Measurements from ENCODE around the gene NPHP3.

Gene NPHP3

GRCh38 chr3:132720228-132720627 lies 2.0 kb downstream of the NPHP3 start:
- CTCF ChIA-PET: no interaction called here
- TF ChIP-seq ZNF610 (tag by site-specific recombination; IDR thresholded peaks at IDR 0.05; ENCODE audit: borderline replicate concordance): no peak
- TF ChIP-seq EGR2 (tag by site-specific recombination; IDR thresholded peaks at IDR 0.05; ENCODE audit: low read depth): no peak
- no peak for TF ChIP-seq ZFP41 (tag by site-specific recombination; IDR thresholded peaks at IDR 0.05; ENCODE audit: borderline replicate concordance)
- TF ChIP-seq ZNF132 (tag by site-specific recombination; IDR thresholded peaks at IDR 0.05; ENCODE audit: borderline replicate concordance): no peak
- TF ChIP-seq KLF9 (tag by site-specific recombination; IDR thresholded peaks at IDR 0.05; ENCODE audit: low read depth): no peak
- no peak for TF ChIP-seq ZNF585B (tag by site-specific recombination; IDR thresholded peaks at IDR 0.05)
- no peak for TF ChIP-seq ZNF529 (tag by site-specific recombination; IDR thresholded peaks at IDR 0.05; ENCODE audit: insufficient replicate concordance)
- TF ChIP-seq ZBTB20 (tag by site-specific recombination; IDR thresholded peaks at IDR 0.05): no peak; the same call in 1 of the 2 replicates
- no peak for TF ChIP-seq ZSCAN5A (tag by site-specific recombination; IDR thresholded peaks at IDR 0.05)
- no peak for TF ChIP-seq ZNF175 (tag by site-specific recombination; IDR thresholded peaks at IDR 0.05)
- no peak for TF ChIP-seq MYNN (tag by site-specific recombination; IDR thresholded peaks at IDR 0.05; ENCODE audit: borderline replicate concordance)
- no peak for TF ChIP-seq ZNF280C (tag by site-specific recombination; IDR thresholded peaks at IDR 0.05)
- no peak for TF ChIP-seq ZNF488 (tag by site-specific recombination; IDR thresholded peaks at IDR 0.05)
- TF ChIP-seq ZNF18 (tag by site-specific recombination; IDR thresholded peaks at IDR 0.05): no peak
- no peak for TF ChIP-seq RBAK (tag by site-specific recombination; IDR thresholded peaks at IDR 0.05)
- H3K4me1 ChIP-seq (ENCODE audit: control insufficient read depth, insufficient read depth, low read length): peaks cover 3% of the 10 kb centered on the region; the same call in 1 of the 2 replicates
- no peaks in the 10 kb centered on the region for H3K9me3 ChIP-seq (ENCODE audit: control insufficient read depth, insufficient read depth, low read depth, low read length)
- POLR2A ChIA-PET: no interaction called here
- no peak overlapping the region for H3K4me3 ChIP-seq (ENCODE audit: low read depth, low read length)
- no peak overlapping the region for H3K27ac ChIP-seq (ENCODE audit: extremely low read depth, low read depth, low read length)
- peaks cover 0 to 36% of the 10 kb centered on the region in 2 experiments for H3K36me3 ChIP-seq (ENCODE audit: control insufficient read depth in 2 of 2, insufficient read depth in 1 of 2, low read length in 2 of 2)

GRCh38 chr3:132716372-132716771 lies 5.8 kb downstream of the NPHP3 start:
- TF ChIP-seq ZNF510 (tag by site-specific recombination; IDR thresholded peaks at IDR 0.05; ENCODE audit: insufficient replicate concordance) (no peak), ZNF513 (tag by site-specific recombination; IDR thresholded peaks at IDR 0.05) (no peak), ZNF114 (tag by site-specific recombination; IDR thresholded peaks at IDR 0.05) (no peak), ZBTB26 (tag by site-specific recombination; optimal IDR thresholded peaks at IDR 0.05) (no peak)
- ChIA-PET POLR2A (no interaction called here), CTCF (no interaction called here)
- no peak overlapping the region for H3K27ac ChIP-seq (ENCODE audit: extremely low read depth, low read depth, low read length)
- H3K4me3 ChIP-seq (ENCODE audit: low read depth, low read length): no peak overlapping the region
- H3K9me3 ChIP-seq (ENCODE audit: control insufficient read depth, insufficient read depth, low read depth, low read length): no peaks in the 10 kb centered on the region
- H3K36me3 ChIP-seq (ENCODE audit: control insufficient read depth in 2 of 2, insufficient read depth in 1 of 2, low read length in 2 of 2): peaks cover 11 to 56% of the 10 kb centered on the region in 2 experiments
- peaks cover 3% of the 10 kb centered on the region; the same call in 1 of the 2 replicates for H3K4me1 ChIP-seq (ENCODE audit: control insufficient read depth, insufficient read depth, low read length)
